Measurements from ENCODE around the gene SAMSN1. TPM values are rescaled to one million over a fixed set of nuclear protein-coding genes. Genes with fewer than 3 reads are reported as not detected.

Gene SAMSN1
- polyA plus RNA-seq, 1 donor (not counting 4 experiments of a cell fraction or from before 2014, with no cell fraction given), result not detected

DNA sequence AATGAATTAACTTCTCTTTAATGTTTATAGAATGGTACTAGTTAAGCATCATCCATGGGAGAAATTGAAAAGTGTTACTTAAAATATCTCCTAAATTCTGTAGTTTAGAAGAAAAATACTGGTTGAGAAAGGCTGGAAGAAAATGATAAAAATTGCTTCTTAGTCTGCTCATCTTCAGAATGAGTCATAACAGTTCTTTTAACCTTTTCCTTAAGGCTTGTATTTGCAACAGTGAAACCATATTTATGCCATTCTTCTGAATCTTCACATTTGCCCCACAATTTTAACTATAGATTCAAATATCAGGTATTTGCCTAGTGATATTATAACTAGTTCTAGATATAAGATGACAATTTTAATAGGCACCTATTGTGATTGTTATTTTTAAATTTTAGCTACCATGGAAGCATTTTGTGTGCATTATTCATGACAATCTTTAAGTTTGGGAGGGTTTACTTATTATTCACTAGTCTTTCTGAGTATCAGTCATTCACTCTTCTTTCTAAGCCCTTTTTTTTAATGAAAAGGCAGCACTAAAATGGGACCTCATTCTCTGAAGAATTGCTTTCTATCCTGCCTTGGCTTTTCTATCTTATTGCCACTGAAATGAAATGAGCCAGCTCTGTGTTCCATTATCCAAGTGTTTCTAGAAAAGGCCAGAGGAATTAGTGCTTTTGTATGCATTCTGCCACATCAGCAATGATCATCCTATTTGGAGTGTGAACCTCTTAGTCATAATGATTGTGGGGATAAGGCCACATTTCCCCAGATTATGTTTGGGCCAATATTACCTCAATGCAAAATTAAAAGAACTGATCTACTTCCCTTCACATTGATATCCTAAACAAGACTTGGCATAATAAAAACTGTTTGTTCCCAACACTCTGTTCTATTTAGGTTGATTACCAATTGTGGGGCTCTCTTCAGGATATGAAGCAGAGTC, 58.4 kb downstream of the SAMSN1 start:
- no peaks in the 10 kb centered on the region for H3K36me3 ChIP-seq (ENCODE audit: control insufficient read depth in 2 of 2, extremely low read depth in 1 of 2, insufficient read depth in 2 of 2, low read length in 2 of 2)
- H3K9ac ChIP-seq (ENCODE audit: control insufficient read depth, extremely low read depth, insufficient read depth, low read length), result no peak overlapping the region
- TF ChIP-seq, protein P1, sequence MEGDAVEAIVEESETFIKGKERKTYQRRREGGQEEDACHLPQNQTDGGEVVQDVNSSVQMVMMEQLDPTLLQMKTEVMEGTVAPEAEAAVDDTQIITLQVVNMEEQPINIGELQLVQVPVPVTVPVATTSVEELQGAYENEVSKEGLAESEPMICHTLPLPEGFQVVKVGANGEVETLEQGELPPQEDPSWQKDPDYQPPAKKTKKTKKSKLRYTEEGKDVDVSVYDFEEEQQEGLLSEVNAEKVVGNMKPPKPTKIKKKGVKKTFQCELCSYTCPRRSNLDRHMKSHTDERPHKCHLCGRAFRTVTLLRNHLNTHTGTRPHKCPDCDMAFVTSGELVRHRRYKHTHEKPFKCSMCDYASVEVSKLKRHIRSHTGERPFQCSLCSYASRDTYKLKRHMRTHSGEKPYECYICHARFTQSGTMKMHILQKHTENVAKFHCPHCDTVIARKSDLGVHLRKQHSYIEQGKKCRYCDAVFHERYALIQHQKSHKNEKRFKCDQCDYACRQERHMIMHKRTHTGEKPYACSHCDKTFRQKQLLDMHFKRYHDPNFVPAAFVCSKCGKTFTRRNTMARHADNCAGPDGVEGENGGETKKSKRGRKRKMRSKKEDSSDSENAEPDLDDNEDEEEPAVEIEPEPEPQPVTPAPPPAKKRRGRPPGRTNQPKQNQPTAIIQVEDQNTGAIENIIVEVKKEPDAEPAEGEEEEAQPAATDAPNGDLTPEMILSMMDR (optimal IDR thresholded peaks at IDR 0.05 in 1 of 3, IDR thresholded peaks at IDR 0.05 in 1 of 3, conservative IDR thresholded peaks at IDR 0.05 in 1 of 3; ENCODE audit: extremely low read depth in 1 of 3, insufficient read depth in 2 of 3, low read length in 3 of 3), result no peak
- no peak for TF ChIP-seq EZH2 (IDR thresholded peaks at IDR 0.05; ENCODE audit: low read length)
- DNase-seq (ENCODE audit: low read depth, low spot score) (no peak), FAIRE-seq (no peak)
- H3K9me1 ChIP-seq (ENCODE audit: control insufficient read depth, extremely low read depth, insufficient read depth, low read length), result no peaks in the 10 kb centered on the region
- no peaks in the 10 kb centered on the region for H4K20me1 ChIP-seq (ENCODE audit: control insufficient read depth, extremely low read depth, insufficient read depth, low read length)
- no peaks in the 10 kb centered on the region for H3K79me2 ChIP-seq (ENCODE audit: control insufficient read depth, insufficient read depth, low read length)
- no peaks in the 10 kb centered on the region for H3K27me3 ChIP-seq (ENCODE audit: control insufficient read depth, extremely low read depth, insufficient read depth, low read length)
- H3K4me3 ChIP-seq (ENCODE audit: control insufficient read depth in 2 of 3, extremely low read depth in 1 of 3, insufficient read depth in 2 of 3, low read depth in 1 of 3, low read length in 3 of 3), result no peak overlapping the region
- dilution Hi-C loops (cut with MboI; ENCODE audit: extremely low pct_ligation_motif_present, low sequenced_read_pairs), result no loop called here
- no peak overlapping the region for H3K4me2 ChIP-seq (ENCODE audit: control insufficient read depth, extremely low read depth, insufficient read depth, low read depth, low read length)
- no peaks in the 10 kb centered on the region for H3K9me3 ChIP-seq (ENCODE audit: control insufficient read depth, low read depth, low read length)
- no peak overlapping the region for H2AFZ ChIP-seq (ENCODE audit: control insufficient read depth, low read length)
- no peak overlapping the region for H3K27ac ChIP-seq (ENCODE audit: control insufficient read depth, insufficient read depth, low read length)
- no peaks in the 10 kb centered on the region for H3K4me1 ChIP-seq (ENCODE audit: control insufficient read depth, extremely low read depth, insufficient read depth, low read length)

DNA sequence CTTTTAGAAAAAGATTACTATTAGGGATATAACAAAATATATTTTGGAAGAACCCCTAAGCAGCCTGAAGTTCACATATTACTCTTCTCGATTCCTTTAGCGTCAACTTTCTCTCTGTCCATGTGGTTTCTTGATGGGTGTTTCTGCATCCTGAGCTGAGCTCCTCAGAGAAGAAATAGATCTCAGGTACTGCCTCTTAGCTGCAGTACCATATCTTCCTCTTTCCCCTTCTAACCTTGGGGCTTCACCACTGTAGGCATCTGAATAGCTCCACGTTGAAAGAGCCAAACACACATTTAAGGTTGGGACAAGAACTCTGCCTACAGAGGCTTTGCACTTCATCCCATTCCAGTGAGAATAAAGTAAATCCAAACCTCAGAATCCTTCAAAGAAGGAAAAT, 59.2 kb downstream of the SAMSN1 start:
- Histone ChIP-seq H3K36me3 (ENCODE audit: control insufficient read depth in 2 of 2, extremely low read depth in 1 of 2, insufficient read depth in 2 of 2, low read length in 2 of 2) (no peaks in the 10 kb centered on the region), H4K20me1 (ENCODE audit: control insufficient read depth, extremely low read depth, insufficient read depth, low read length) (no peaks in the 10 kb centered on the region), H3K27ac (ENCODE audit: control insufficient read depth, insufficient read depth, low read length) (no peak overlapping the region), H3K9me1 (ENCODE audit: control insufficient read depth, extremely low read depth, insufficient read depth, low read length) (no peaks in the 10 kb centered on the region), H3K9ac (ENCODE audit: control insufficient read depth, extremely low read depth, insufficient read depth, low read length) (no peak overlapping the region), H3K4me1 (ENCODE audit: control insufficient read depth, extremely low read depth, insufficient read depth, low read length) (no peaks in the 10 kb centered on the region), H3K4me2 (ENCODE audit: control insufficient read depth, extremely low read depth, insufficient read depth, low read depth, low read length) (no peak overlapping the region), H3K4me3 (ENCODE audit: control insufficient read depth in 2 of 3, extremely low read depth in 1 of 3, insufficient read depth in 2 of 3, low read depth in 1 of 3, low read length in 3 of 3) (no peak overlapping the region), H3K9me3 (ENCODE audit: control insufficient read depth, low read depth, low read length) (no peaks in the 10 kb centered on the region), H2AFZ (ENCODE audit: control insufficient read depth, low read length) (no peak overlapping the region), H3K27me3 (ENCODE audit: control insufficient read depth, extremely low read depth, insufficient read depth, low read length) (no peaks in the 10 kb centered on the region), H3K79me2 (ENCODE audit: control insufficient read depth, insufficient read depth, low read length) (no peaks in the 10 kb centered on the region)
- DNase-seq (ENCODE audit: low read depth, low spot score) (no peak), FAIRE-seq (no peak)
- no peak for TF ChIP-seq EZH2 (IDR thresholded peaks at IDR 0.05; ENCODE audit: low read length)
- TF ChIP-seq, protein P1 (optimal IDR thresholded peaks at IDR 0.05 in 1 of 3, IDR thresholded peaks at IDR 0.05 in 1 of 3, conservative IDR thresholded peaks at IDR 0.05 in 1 of 3; ENCODE audit: extremely low read depth in 1 of 3, insufficient read depth in 2 of 3, low read length in 3 of 3), result no peak
- dilution Hi-C loops (cut with MboI; ENCODE audit: extremely low pct_ligation_motif_present, low sequenced_read_pairs), result no loop called here

Data from keratinocyte (primary cell).